HEK293T (cell line): ENCODE measurements around the gene BRD2.
A peak's percentile ranks its signal among the peaks of the same experiment; 100 is the strongest.

Experiments used
- BHLHE40 ChIP-seq: fragments of 450-650 bp; IDR thresholded peaks from 2 replicates; pipeline ENCODE4 v1.6.1; 2016; ENCODE audit warnings: mild to moderate bottlenecking, moderate library complexity, borderline replicate concordance
- ELF4 ChIP-seq: fragments of 450-650 bp; IDR thresholded peaks from 2 replicates; pipeline ENCODE4 v1.6.1; 2017; ENCODE audit warnings: antibody characterized with exemption
- FOXA1 ChIP-seq: fragments of 450-650 bp; IDR thresholded peaks from 2 replicates; pipeline ENCODE4 v1.6.1; 2016; ENCODE audit warnings: mild to moderate bottlenecking
- FOXK2 ChIP-seq: fragments of 450-650 bp; IDR thresholded peaks from 2 replicates; pipeline ENCODE4 v1.6.1; 2016; ENCODE audit warnings: mild to moderate bottlenecking
- FOXM1 ChIP-seq: fragments of 450-650 bp; IDR thresholded peaks from 2 replicates; pipeline ENCODE4 v1.6.1; 2017; ENCODE audit warnings: mild to moderate bottlenecking, borderline replicate concordance
- NFRKB ChIP-seq: fragments of 450-650 bp; IDR thresholded peaks from 2 replicates; pipeline ENCODE4 v1.6.1; 2016; ENCODE audit warnings: mild to moderate bottlenecking, moderate library complexity
- PKNOX1 ChIP-seq: fragments of 450-650 bp; IDR thresholded peaks from 2 replicates; pipeline ENCODE4 v1.6.1; 2016
- SP1 ChIP-seq: fragments of 450-650 bp; IDR thresholded peaks from 2 replicates; pipeline ENCODE4 v1.6.1; 2017
- TARDBP ChIP-seq: fragments of 450-650 bp; IDR thresholded peaks from 2 replicates; pipeline ENCODE4 v1.6.1; 2016
- ZNF384 ChIP-seq: fragments of 450-650 bp; IDR thresholded peaks from 2 replicates; pipeline ENCODE4 v1.6.1; 2016

GRCh38 chr6:32974541-32975308 lies 6.3 kb downstream of the BRD2 start:
- TF ChIP-seq TARDBP (0 out of 2 replicates have a peak, but pooled peaks have one; percentile 14), NFRKB (no peak), ELF4 (no peak), SP1 (no peak), FOXK2 (no peak), BHLHE40 (no peak), FOXM1 (no peak), FOXA1 (no peak), PKNOX1 (no peak), ZNF384 (no peak)
